Keratinocyte (primary cell): ENCODE results near the gene RGS9. TPM values are rescaled to one million over a fixed set of nuclear protein-coding genes. Genes with fewer than 3 reads are reported as not detected.
A peak's percentile ranks its signal among the peaks of the same experiment; 100 is the strongest.
"Not testable (repeated sequence)": the region's sequence is repeated elsewhere in the genome, so short reads cannot be mapped to it uniquely, and the experiment has no call there.

Experiments
- DNase-seq: peaks from one replicate; pipeline ENCODE4 v3.0.0-alpha.2; 2011; ENCODE audit warnings: low read depth, missing footprints, low spot score
- FAIRE-seq: peaks from 2 replicates; lab custom pipeline; 2011; peaks lifted over from hg19 to GRCh38; lab: Jason Lieb, UNC
- H2AFZ ChIP-seq: 2 replicates; pipeline ENCODE4 v1.6.0; 2012; ENCODE audit warnings: low read length, control low read depth, inconsistent platforms; ENCODE audit not compliant: control insufficient read depth
- H3K27ac ChIP-seq: 2 replicates; pipeline ENCODE4 v1.5.1; 2011; ENCODE audit warnings: low read length; ENCODE audit not compliant: control insufficient read depth, insufficient read depth
- H3K27me3 ChIP-seq: 3 replicates; pipeline ENCODE4 v1.6.0; 2011; ENCODE audit warnings: low read length; ENCODE audit not compliant: control insufficient read depth, insufficient read depth; ENCODE audit errors: extremely low read depth
- H3K36me3 ChIP-seq, 2 experiments: 2 replicates in 1 of 2; 3 replicates in 1 of 2; pipeline ENCODE4 v1.5.1; 2011; ENCODE audit warnings: low read length in 2 of 2, mild to moderate bottlenecking in 1 of 2; ENCODE audit not compliant: control insufficient read depth in 2 of 2, insufficient read depth in 2 of 2; ENCODE audit errors: extremely low read depth in 1 of 2
- H3K4me1 ChIP-seq: 3 replicates; pipeline ENCODE4 v1.5.1; 2011; ENCODE audit warnings: low read length; ENCODE audit not compliant: control insufficient read depth, insufficient read depth; ENCODE audit errors: extremely low read depth
- H3K4me2 ChIP-seq: 3 replicates; pipeline ENCODE4 v1.6.0; 2011; ENCODE audit warnings: low read depth, low read length; ENCODE audit not compliant: control insufficient read depth, insufficient read depth; ENCODE audit errors: extremely low read depth
- H3K4me3 ChIP-seq, 3 experiments: fragments of 200-600 bp in 1 of 3; sonication (generic) in 1 of 3; 2 replicates in 2 of 3; 3 replicates in 1 of 3; pipeline ENCODE4 v1.5.1; 2011 to 2016; ENCODE audit warnings: low read length in 3 of 3, mild to moderate bottlenecking in 3 of 3, control low read depth in 2 of 3, inconsistent platforms in 1 of 3, low read depth in 1 of 3, mixed read lengths in 1 of 3, mixed run types in 1 of 3, moderate library complexity in 1 of 3; ENCODE audit not compliant: control insufficient read depth in 2 of 3, insufficient read depth in 2 of 3; ENCODE audit errors: extremely low read depth in 1 of 3
- H3K79me2 ChIP-seq: 2 replicates; pipeline ENCODE4 v1.6.0; 2012; ENCODE audit warnings: low read length; ENCODE audit not compliant: control insufficient read depth, insufficient read depth
- H3K9ac ChIP-seq: 3 replicates; pipeline ENCODE4 v1.6.0; 2011; ENCODE audit warnings: low read length; ENCODE audit not compliant: control insufficient read depth, insufficient read depth; ENCODE audit errors: extremely low read depth
- H3K9me1 ChIP-seq: 3 replicates; pipeline ENCODE4 v1.6.0; 2011; ENCODE audit warnings: low read length; ENCODE audit not compliant: control insufficient read depth, insufficient read depth; ENCODE audit errors: extremely low read depth
- H3K9me3 ChIP-seq: 2 replicates; pipeline ENCODE4 v1.5.1; 2012; ENCODE audit warnings: low read depth, low read length; ENCODE audit not compliant: control insufficient read depth
- H4K20me1 ChIP-seq: 3 replicates; pipeline ENCODE4 v1.6.0; 2011; ENCODE audit warnings: low read length; ENCODE audit not compliant: control insufficient read depth, insufficient read depth; ENCODE audit errors: extremely low read depth
- EZH2 ChIP-seq: IDR thresholded peaks from one replicate; pipeline ENCODE4 v1.6.1; 2012; ENCODE audit warnings: inconsistent platforms, mild to moderate bottlenecking, low read length, moderate library complexity
- dilution Hi-C: fragments of 300-500 bp; cut with MboI; formaldehyde crosslinking; loops from one replicate; pipeline ENCODE4 v1.7.0; 2020; ENCODE audit warnings: low sequenced_read_pairs; ENCODE audit not compliant: extremely low pct_ligation_motif_present
- polyA plus RNA-seq, 5 experiments: library from polyadenylated mRNA; depleted of rRNA in 3 of 5; stranded (reverse) in 3 of 5; stranded (forward) in 1 of 5; unstranded in 1 of 5; fragments of >200 nt; gene quantifications; 1 replicate in 1 of 5; 2 replicates in 3 of 5; 3 replicates in 1 of 5; pipeline versions ENCODE4 v1.2.1 to v1.2.3, GENCODE V29; 2011 to 2012; ENCODE audit warnings: missing spikeins in 2 of 5, low read depth in 1 of 5, low replicate concordance in 1 of 5
- TF ChIP-seq, protein P1 (sequence below), 3 experiments: IDR thresholded peaks in 1 of 3; conservative IDR thresholded peaks in 1 of 3; optimal IDR thresholded peaks in 1 of 3; 2 replicates in 2 of 3; 3 replicates in 1 of 3; pipeline versions ENCODE3 to v1.5.1; 2011; ENCODE audit warnings: low read length in 3 of 3, mild to moderate bottlenecking in 3 of 3, moderate library complexity in 2 of 3, control low read depth in 1 of 3, inconsistent platforms in 1 of 3; ENCODE audit not compliant: insufficient read depth in 2 of 3; ENCODE audit errors: extremely low read depth in 1 of 3

Gene RGS9
- polyA plus RNA-seq, 1 donor (not counting 4 experiments of a cell fraction or from before 2014, with no cell fraction given): 4.8 TPM

- Histone ChIP-seq H2AFZ (no peak overlapping the region), H3K4me2 (no peak overlapping the region), H3K9me3 (no peaks in the 10 kb centered on the region), H3K36me3 (no peaks in the 10 kb centered on the region), H3K4me1 (peaks cover 21% of the 10 kb centered on the region), H3K79me2 (no peaks in the 10 kb centered on the region), H3K27me3 (no peaks in the 10 kb centered on the region), H4K20me1 (no peaks in the 10 kb centered on the region), H3K9me1 (no peaks in the 10 kb centered on the region), H3K27ac (no peak overlapping the region), H3K4me3 (no peak overlapping the region), H3K9ac (no peak overlapping the region)
- TF ChIP-seq, protein P1, sequence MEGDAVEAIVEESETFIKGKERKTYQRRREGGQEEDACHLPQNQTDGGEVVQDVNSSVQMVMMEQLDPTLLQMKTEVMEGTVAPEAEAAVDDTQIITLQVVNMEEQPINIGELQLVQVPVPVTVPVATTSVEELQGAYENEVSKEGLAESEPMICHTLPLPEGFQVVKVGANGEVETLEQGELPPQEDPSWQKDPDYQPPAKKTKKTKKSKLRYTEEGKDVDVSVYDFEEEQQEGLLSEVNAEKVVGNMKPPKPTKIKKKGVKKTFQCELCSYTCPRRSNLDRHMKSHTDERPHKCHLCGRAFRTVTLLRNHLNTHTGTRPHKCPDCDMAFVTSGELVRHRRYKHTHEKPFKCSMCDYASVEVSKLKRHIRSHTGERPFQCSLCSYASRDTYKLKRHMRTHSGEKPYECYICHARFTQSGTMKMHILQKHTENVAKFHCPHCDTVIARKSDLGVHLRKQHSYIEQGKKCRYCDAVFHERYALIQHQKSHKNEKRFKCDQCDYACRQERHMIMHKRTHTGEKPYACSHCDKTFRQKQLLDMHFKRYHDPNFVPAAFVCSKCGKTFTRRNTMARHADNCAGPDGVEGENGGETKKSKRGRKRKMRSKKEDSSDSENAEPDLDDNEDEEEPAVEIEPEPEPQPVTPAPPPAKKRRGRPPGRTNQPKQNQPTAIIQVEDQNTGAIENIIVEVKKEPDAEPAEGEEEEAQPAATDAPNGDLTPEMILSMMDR (optimal IDR thresholded peaks at IDR 0.05 in 1 of 3, IDR thresholded peaks at IDR 0.05 in 1 of 3, conservative IDR thresholded peaks at IDR 0.05 in 1 of 3; ENCODE audit: extremely low read depth in 1 of 3, insufficient read depth in 2 of 3, low read length in 3 of 3): no peak
- no peak for TF ChIP-seq EZH2
- DNase-seq: no peak
- FAIRE-seq: no peak
- dilution Hi-C loops: no loop called here
These were observed 44.9 kb upstream of the RGS9 start for GRCh38 chr17:65092262-65092661.

GRCh38 chr17:65092721-65093356, 44.3 kb upstream of the RGS9 start:
- H3K27me3 ChIP-seq, DNase-seq, H3K4me2 ChIP-seq, H3K4me3 ChIP-seq, H3K79me2 ChIP-seq, H3K9me3 ChIP-seq, H3K9me1 ChIP-seq, H2AFZ ChIP-seq, FAIRE-seq, H3K36me3 ChIP-seq, dilution Hi-C loops, H3K9ac ChIP-seq, H4K20me1 ChIP-seq, H3K27ac ChIP-seq: not testable (repeated sequence)
- peaks cover 18% of the 10 kb centered on the region for H3K4me1 ChIP-seq

- DNase-seq (no peak), FAIRE-seq (no peak)
- Histone ChIP-seq H3K9me1 (no peaks in the 10 kb centered on the region), H3K27ac (no peak overlapping the region), H3K4me2 (no peak overlapping the region), H3K27me3 (no peaks in the 10 kb centered on the region), H4K20me1 (no peaks in the 10 kb centered on the region), H2AFZ (no peak overlapping the region), H3K4me1 (peaks cover 9% of the 10 kb centered on the region), H3K36me3 (no peaks in the 10 kb centered on the region), H3K79me2 (no peaks in the 10 kb centered on the region), H3K9ac (no peak overlapping the region), H3K4me3 (no peak overlapping the region), H3K9me3 (no peaks in the 10 kb centered on the region)
- TF ChIP-seq, protein P1 (optimal IDR thresholded peaks at IDR 0.05 in 1 of 3, IDR thresholded peaks at IDR 0.05 in 1 of 3, conservative IDR thresholded peaks at IDR 0.05 in 1 of 3; ENCODE audit: extremely low read depth in 1 of 3, insufficient read depth in 2 of 3, low read length in 3 of 3): peak in 1 of 3 experiments; percentile 15
- TF ChIP-seq EZH2: no peak
- dilution Hi-C loops: no loop called here
These were observed 43.2 kb upstream of the RGS9 start for GRCh38 chr17:65093930-65094329.
